Astrocyte (in vitro differentiated cells and primary cell): ENCODE data around the gene PRR36. TPM values are rescaled to one million over a fixed set of nuclear protein-coding genes. Genes with fewer than 3 reads are reported as not detected.

Source experiments
- DNase-seq: peaks from one replicate; pipeline ENCODE4 v3.0.0-alpha.2; 2010; ENCODE audit warnings: low read depth
- FAIRE-seq: peaks from 2 replicates; lab custom pipeline; 2011; peaks lifted over from hg19 to GRCh38; lab: Jason Lieb, UNC
- H2AFZ ChIP-seq: 2 replicates; pipeline ENCODE4 v1.6.0; 2012; ENCODE audit warnings: low read depth, low read length, inconsistent platforms
- H3K27ac ChIP-seq: 2 replicates; pipeline ENCODE4 v1.5.1; 2011; ENCODE audit warnings: low read depth, low read length, inconsistent platforms
- H3K27me3 ChIP-seq: 2 replicates; pipeline ENCODE4 v1.6.0; 2011; ENCODE audit warnings: low read length, inconsistent platforms; ENCODE audit not compliant: insufficient read depth
- H3K36me3 ChIP-seq: 2 replicates; pipeline ENCODE4 v1.5.1; 2011; ENCODE audit warnings: low read length, inconsistent platforms; ENCODE audit not compliant: insufficient read depth
- H3K4me1 ChIP-seq: 2 replicates; pipeline ENCODE4 v1.5.1; 2011; ENCODE audit warnings: low read length, inconsistent platforms; ENCODE audit not compliant: insufficient read depth
- H3K4me2 ChIP-seq: 2 replicates; pipeline ENCODE4 v1.6.0; 2012; ENCODE audit warnings: low read length, inconsistent platforms
- H3K4me3 ChIP-seq: 2 replicates; pipeline ENCODE4 v1.5.1; 2011; ENCODE audit warnings: low read depth, mild to moderate bottlenecking, low read length, inconsistent platforms; ENCODE audit not compliant: insufficient read depth
- H3K79me2 ChIP-seq: 2 replicates; pipeline ENCODE4 v1.6.0; 2012; ENCODE audit warnings: mild to moderate bottlenecking, low read length, inconsistent platforms; ENCODE audit not compliant: insufficient read depth
- H3K9ac ChIP-seq: 2 replicates; pipeline ENCODE4 v1.6.0; 2012; ENCODE audit warnings: mild to moderate bottlenecking, low read length, inconsistent platforms
- H3K9me3 ChIP-seq: 2 replicates; pipeline ENCODE4 v1.5.1; 2012; ENCODE audit warnings: low read depth, mild to moderate bottlenecking, low read length, inconsistent platforms; ENCODE audit not compliant: insufficient read depth
- H4K20me1 ChIP-seq: 2 replicates; pipeline ENCODE4 v1.6.0; 2012; ENCODE audit warnings: low read length, inconsistent platforms; ENCODE audit not compliant: insufficient read depth
- H3K27ac Mint-ChIP-seq: one replicate; pipeline ENCODE4 v1.8.0; 2021; ENCODE audit warnings: mild to moderate bottlenecking, mixed read lengths; ENCODE audit not compliant: unreplicated experiment
- H3K27me3 Mint-ChIP-seq: one replicate; pipeline ENCODE4 v1.8.0; 2021; ENCODE audit warnings: low read depth, mixed read lengths; ENCODE audit not compliant: unreplicated experiment
- H3K36me3 Mint-ChIP-seq: one replicate; pipeline ENCODE4 v1.8.0; 2021; ENCODE audit warnings: low read depth, mixed read lengths; ENCODE audit not compliant: unreplicated experiment
- H3K4me1 Mint-ChIP-seq: one replicate; pipeline ENCODE4 v1.8.0; 2021; ENCODE audit warnings: low read depth, mixed read lengths; ENCODE audit not compliant: unreplicated experiment
- H3K4me3 Mint-ChIP-seq: one replicate; pipeline ENCODE4 v1.8.0; 2021; ENCODE audit warnings: mild to moderate bottlenecking, moderate library complexity, mixed read lengths; ENCODE audit not compliant: unreplicated experiment
- H3K9me3 Mint-ChIP-seq: one replicate; pipeline ENCODE4 v1.8.0; 2021; ENCODE audit warnings: mild to moderate bottlenecking, mixed read lengths; ENCODE audit not compliant: unreplicated experiment
- CTCF ChIP-seq: IDR thresholded peaks from 2 replicates; pipeline ENCODE4 v1.5.1; 2011; ENCODE audit warnings: low read depth, mild to moderate bottlenecking, inconsistent platforms, low read length, moderate library complexity; ENCODE audit not compliant: insufficient read depth
- EZH2 ChIP-seq: IDR thresholded peaks from 2 replicates; pipeline ENCODE4 v1.6.1; 2012; ENCODE audit warnings: mild to moderate bottlenecking, low read length, inconsistent platforms; ENCODE audit not compliant: insufficient read depth
- total RNA-seq: library from RNA; stranded (reverse); gene quantifications from 2 replicates; pipeline ENCODE4 v1.2.1, GENCODE V29; 2021

Gene PRR36
- total RNA-seq, 1 donor from 2014 or later: 1.3 TPM

- Histone ChIP-seq H3K4me3 (no peak overlapping the region), H3K27me3 (peaks cover 11% of the 10 kb centered on the region), H4K20me1 (peaks cover 18% of the 10 kb centered on the region), H3K36me3 (no peaks in the 10 kb centered on the region), H3K27ac (no peak overlapping the region), H3K9ac (no peak overlapping the region), H2AFZ (no peak overlapping the region), H3K4me1 (peaks cover 4% of the 10 kb centered on the region), H3K9me3 (no peaks in the 10 kb centered on the region), H3K79me2 (no peaks in the 10 kb centered on the region), H3K4me2 (no peak overlapping the region)
- H3K27ac Mint-ChIP-seq: no peak overlapping the region
- FAIRE-seq (no peak), DNase-seq (no peak)
- H3K9me3 Mint-ChIP-seq: no peaks in the 10 kb centered on the region
- no peak overlapping the region for H3K4me3 Mint-ChIP-seq
- H3K27me3 Mint-ChIP-seq: peaks cover 24% of the 10 kb centered on the region
- TF ChIP-seq EZH2 (no peak), CTCF (no peak)
- H3K4me1 Mint-ChIP-seq: no peaks in the 10 kb centered on the region
- peaks cover 2% of the 10 kb centered on the region for H3K36me3 Mint-ChIP-seq
These were observed 8.8 kb downstream of the PRR36 start for GRCh38 chr19:7865262-7865911.

- no peak overlapping the region for H3K4me3 ChIP-seq
- H3K27me3 ChIP-seq: peaks cover 11% of the 10 kb centered on the region
These were observed 9.5 kb downstream of the PRR36 start for GRCh38 chr19:7864690-7865074.

More at GRCh38 chr19:7864690-7865074, 9.5 kb downstream of the PRR36 start:
- no peak overlapping the region for H3K27ac ChIP-seq
- H3K36me3 ChIP-seq: no peaks in the 10 kb centered on the region
- no peaks in the 10 kb centered on the region for H3K4me1 Mint-ChIP-seq
- no peak overlapping the region for H2AFZ ChIP-seq
- peaks cover 18% of the 10 kb centered on the region for H4K20me1 ChIP-seq
- H3K9me3 ChIP-seq: no peaks in the 10 kb centered on the region
- peaks cover 24% of the 10 kb centered on the region for H3K27me3 Mint-ChIP-seq
- no peak overlapping the region for H3K9ac ChIP-seq
- TF ChIP-seq CTCF: no peak
- no peak for TF ChIP-seq EZH2
- DNase-seq: no peak
- no peak overlapping the region for H3K4me2 ChIP-seq
- FAIRE-seq: no peak
- no peaks in the 10 kb centered on the region for H3K79me2 ChIP-seq
- H3K36me3 Mint-ChIP-seq: peaks cover 2% of the 10 kb centered on the region
- no peak overlapping the region for H3K27ac Mint-ChIP-seq
- no peaks in the 10 kb centered on the region for H3K9me3 Mint-ChIP-seq
- H3K4me3 Mint-ChIP-seq: no peak overlapping the region
- peaks cover 4% of the 10 kb centered on the region for H3K4me1 ChIP-seq
